ENCODE data around the gene KCNMA1. TPM values are rescaled to one million over a fixed set of nuclear protein-coding genes. Genes with fewer than 3 reads are reported as not detected.

KCNMA1 gene
- total RNA-seq, 1 experiment from 2014 or later: 0.49 TPM

DNA sequence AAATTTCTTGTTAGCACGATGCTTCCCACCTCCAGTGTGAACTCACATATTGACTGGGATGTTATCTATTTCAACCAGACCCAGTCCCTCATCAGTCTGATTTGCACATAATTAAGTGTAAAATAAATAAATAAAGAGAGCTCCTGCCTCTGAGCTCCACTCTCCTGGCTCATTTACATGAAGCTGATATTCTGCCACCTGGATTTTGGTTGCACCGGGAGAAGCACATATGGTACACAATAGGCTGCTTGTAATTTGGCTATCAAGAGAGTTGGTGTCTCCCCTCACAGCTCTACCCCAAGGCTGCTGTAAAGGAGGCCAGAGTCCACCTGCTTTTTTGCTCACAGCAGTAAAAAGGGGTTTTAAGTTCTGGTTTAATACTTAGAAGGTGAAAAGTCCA lies 610.5 kb downstream of the KCNMA1 start:
- ATAC-seq (no peak), DNase-seq (ENCODE audit: low read depth, low spot score) (no peak)
- H3K4me3 ChIP-seq (replicated peaks in 1 of 2; ENCODE audit: low read depth in 1 of 2, low read length in 2 of 2): no peak overlapping the region
- CTCF ChIA-PET: no interaction called here
- no peak overlapping the region for H3K9ac ChIP-seq (ENCODE audit: low read length)
- no peak overlapping the region for H3K27ac ChIP-seq (ENCODE audit: low read depth, low read length)
- BruUV-seq (replicated peaks): no TSS peak
- no peaks in the 10 kb centered on the region for H3K36me3 ChIP-seq (ENCODE audit: control insufficient read depth in 1 of 2, insufficient read depth in 2 of 2, low read length in 2 of 2)
- POLR2A ChIA-PET: no interaction called here
- no peak overlapping the region for H2AFZ ChIP-seq (ENCODE audit: low read depth, low read length, poor library complexity, severe bottlenecking)
- no peak for TF ChIP-seq FOSL1 (IDR thresholded peaks at IDR 0.05; ENCODE audit: low read depth)
- no peak for TF ChIP-seq YY1 (IDR thresholded peaks at IDR 0.05; ENCODE audit: extremely low read depth, insufficient replicate concordance, low read depth, low read length)
- TF ChIP-seq RAD21 (IDR thresholded peaks at IDR 0.05; ENCODE audit: low read depth): no peak
- no peak for TF ChIP-seq SIN3A (IDR thresholded peaks at IDR 0.05; ENCODE audit: low read depth)
- TF ChIP-seq, protein P1, sequence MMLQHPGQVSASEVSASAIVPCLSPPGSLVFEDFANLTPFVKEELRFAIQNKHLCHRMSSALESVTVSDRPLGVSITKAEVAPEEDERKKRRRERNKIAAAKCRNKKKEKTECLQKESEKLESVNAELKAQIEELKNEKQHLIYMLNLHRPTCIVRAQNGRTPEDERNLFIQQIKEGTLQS (IDR thresholded peaks at IDR 0.05): no peak
- TF ChIP-seq, protein P2, sequence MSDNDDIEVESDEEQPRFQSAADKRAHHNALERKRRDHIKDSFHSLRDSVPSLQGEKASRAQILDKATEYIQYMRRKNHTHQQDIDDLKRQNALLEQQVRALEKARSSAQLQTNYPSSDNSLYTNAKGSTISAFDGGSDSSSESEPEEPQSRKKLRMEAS (IDR thresholded peaks at IDR 0.05): no peak
- no peak for TF ChIP-seq EGR1 (IDR thresholded peaks at IDR 0.05; ENCODE audit: low read depth)
- TF ChIP-seq POLR2AphosphoS5 (IDR thresholded peaks at IDR 0.05; ENCODE audit: low read depth, low read length): no peak
- TF ChIP-seq, protein P3, sequence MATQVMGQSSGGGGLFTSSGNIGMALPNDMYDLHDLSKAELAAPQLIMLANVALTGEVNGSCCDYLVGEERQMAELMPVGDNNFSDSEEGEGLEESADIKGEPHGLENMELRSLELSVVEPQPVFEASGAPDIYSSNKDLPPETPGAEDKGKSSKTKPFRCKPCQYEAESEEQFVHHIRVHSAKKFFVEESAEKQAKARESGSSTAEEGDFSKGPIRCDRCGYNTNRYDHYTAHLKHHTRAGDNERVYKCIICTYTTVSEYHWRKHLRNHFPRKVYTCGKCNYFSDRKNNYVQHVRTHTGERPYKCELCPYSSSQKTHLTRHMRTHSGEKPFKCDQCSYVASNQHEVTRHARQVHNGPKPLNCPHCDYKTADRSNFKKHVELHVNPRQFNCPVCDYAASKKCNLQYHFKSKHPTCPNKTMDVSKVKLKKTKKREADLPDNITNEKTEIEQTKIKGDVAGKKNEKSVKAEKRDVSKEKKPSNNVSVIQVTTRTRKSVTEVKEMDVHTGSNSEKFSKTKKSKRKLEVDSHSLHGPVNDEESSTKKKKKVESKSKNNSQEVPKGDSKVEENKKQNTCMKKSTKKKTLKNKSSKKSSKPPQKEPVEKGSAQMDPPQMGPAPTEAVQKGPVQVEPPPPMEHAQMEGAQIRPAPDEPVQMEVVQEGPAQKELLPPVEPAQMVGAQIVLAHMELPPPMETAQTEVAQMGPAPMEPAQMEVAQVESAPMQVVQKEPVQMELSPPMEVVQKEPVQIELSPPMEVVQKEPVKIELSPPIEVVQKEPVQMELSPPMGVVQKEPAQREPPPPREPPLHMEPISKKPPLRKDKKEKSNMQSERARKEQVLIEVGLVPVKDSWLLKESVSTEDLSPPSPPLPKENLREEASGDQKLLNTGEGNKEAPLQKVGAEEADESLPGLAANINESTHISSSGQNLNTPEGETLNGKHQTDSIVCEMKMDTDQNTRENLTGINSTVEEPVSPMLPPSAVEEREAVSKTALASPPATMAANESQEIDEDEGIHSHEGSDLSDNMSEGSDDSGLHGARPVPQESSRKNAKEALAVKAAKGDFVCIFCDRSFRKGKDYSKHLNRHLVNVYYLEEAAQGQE (IDR thresholded peaks at IDR 0.05; ENCODE audit: low read depth): no peak
- no peak for TF ChIP-seq CEBPB (IDR thresholded peaks at IDR 0.05; ENCODE audit: low read depth)
- TF ChIP-seq, protein P4, sequence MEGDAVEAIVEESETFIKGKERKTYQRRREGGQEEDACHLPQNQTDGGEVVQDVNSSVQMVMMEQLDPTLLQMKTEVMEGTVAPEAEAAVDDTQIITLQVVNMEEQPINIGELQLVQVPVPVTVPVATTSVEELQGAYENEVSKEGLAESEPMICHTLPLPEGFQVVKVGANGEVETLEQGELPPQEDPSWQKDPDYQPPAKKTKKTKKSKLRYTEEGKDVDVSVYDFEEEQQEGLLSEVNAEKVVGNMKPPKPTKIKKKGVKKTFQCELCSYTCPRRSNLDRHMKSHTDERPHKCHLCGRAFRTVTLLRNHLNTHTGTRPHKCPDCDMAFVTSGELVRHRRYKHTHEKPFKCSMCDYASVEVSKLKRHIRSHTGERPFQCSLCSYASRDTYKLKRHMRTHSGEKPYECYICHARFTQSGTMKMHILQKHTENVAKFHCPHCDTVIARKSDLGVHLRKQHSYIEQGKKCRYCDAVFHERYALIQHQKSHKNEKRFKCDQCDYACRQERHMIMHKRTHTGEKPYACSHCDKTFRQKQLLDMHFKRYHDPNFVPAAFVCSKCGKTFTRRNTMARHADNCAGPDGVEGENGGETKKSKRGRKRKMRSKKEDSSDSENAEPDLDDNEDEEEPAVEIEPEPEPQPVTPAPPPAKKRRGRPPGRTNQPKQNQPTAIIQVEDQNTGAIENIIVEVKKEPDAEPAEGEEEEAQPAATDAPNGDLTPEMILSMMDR (IDR thresholded peaks at IDR 0.05 in 2 of 3, conservative IDR thresholded peaks at IDR 0.05 in 1 of 3; ENCODE audit: borderline replicate concordance in 1 of 3, insufficient read depth in 1 of 3, low read depth in 2 of 3, low read length in 2 of 3): no peak
- TF ChIP-seq ZNF274 (IDR thresholded peaks at IDR 0.05; ENCODE audit: low read depth, low read length): no peak
- no peak for TF ChIP-seq SP1 (IDR thresholded peaks at IDR 0.05; ENCODE audit: low read depth)
- no peak for TF ChIP-seq POLR2A (IDR thresholded peaks at IDR 0.05; ENCODE audit: borderline replicate concordance, extremely low read depth, insufficient read depth, insufficient read length)
- TF ChIP-seq CBX3 (IDR thresholded peaks at IDR 0.05; ENCODE audit: low read depth): no peak
- no peak overlapping the region for H3K4me2 ChIP-seq (ENCODE audit: low read length)
- H3K4me1 ChIP-seq (ENCODE audit: control insufficient read depth in 1 of 2, insufficient read depth in 2 of 2, low read length in 2 of 2): no peaks in the 10 kb centered on the region
- no peaks in the 10 kb centered on the region for H3K9me3 ChIP-seq (ENCODE audit: control insufficient read depth in 1 of 2, insufficient read depth in 1 of 2, low read depth in 1 of 2, low read length in 2 of 2)
- H4K20me1 ChIP-seq (ENCODE audit: insufficient read depth): no peaks in the 10 kb centered on the region
- peaks cover 62% of the 10 kb centered on the region for H3K27me3 ChIP-seq (ENCODE audit: insufficient read depth, low read length)
- H3K9me2 ChIP-seq (ENCODE audit: insufficient read depth): no peaks in the 10 kb centered on the region
- RAD21 ChIA-PET (ENCODE audit: low non-redundant PET in 1 of 2, low total read pairs in 2 of 2, uncharacterized antibody in 2 of 2, unreplicated experiment in 2 of 2): no interaction called here
- no peaks in the 10 kb centered on the region for H3K79me2 ChIP-seq (ENCODE audit: insufficient read depth, low read length)
- intact Hi-C loops (cut with micrococcal nuclease): no loop called here

Data from HCT116 (cell line).